GM15510 (cell line): ENCODE measurements around the gene MAZ.

ENCODE experiments used
- POLR2A ChIP-seq: IDR thresholded peaks from 3 replicates; pipeline ENCODE4 v1.6.1; 2011; ENCODE audit warnings: borderline replicate concordance; ENCODE audit not compliant: insufficient read length; ENCODE audit errors: extremely low read depth

MAZ gene

GRCh38 chr16:29779474-29779873 lies 26.9 kb upstream of the MAZ start:
- no peak for TF ChIP-seq POLR2A

GRCh38 chr16:29784157-29784556 lies 22.2 kb upstream of the MAZ start:
- no peak for TF ChIP-seq POLR2A

GRCh38 chr16:29784901-29785500 lies 21.3 kb upstream of the MAZ start:
- no peak for TF ChIP-seq POLR2A

- TF ChIP-seq POLR2A, result no peak
These were observed 16.6 kb upstream of the MAZ start for GRCh38 chr16:29789775-29790182.

- peak; percentile 83 for TF ChIP-seq POLR2A
These were observed 16.0 kb upstream of the MAZ start, which contains the start of gene KIF22 for GRCh38 chr16:29790183-29790948. TSS of gene KIF22 (plus strand) at chr16:29790751. CDS start at chr16:29790760, 9 bp downstream.

GRCh38 chr16:29790949-29791844 lies 15.1 kb upstream of the MAZ start:
- TF ChIP-seq POLR2A, result no peak

- TF ChIP-seq POLR2A, result no peak
These were observed 14.2 kb upstream of the MAZ start for GRCh38 chr16:29791845-29792807.

GRCh38 chr16:29794231-29794710 lies 12.1 kb upstream of the MAZ start:
- TF ChIP-seq POLR2A, result no peak

GRCh38 chr16:29802416-29802935 lies 3.9 kb upstream of the MAZ start:
- TF ChIP-seq POLR2A, result no peak

GRCh38 chr16:29804020-29804419 lies 2.3 kb upstream of the MAZ start:
- TF ChIP-seq POLR2A, result no peak

- TF ChIP-seq POLR2A, result no peak
These were observed 1.7 kb upstream of the MAZ start for GRCh38 chr16:29804455-29805231.

GRCh38 chr16:29805232-29806098 lies 864 bp upstream of the MAZ start:
- TF ChIP-seq POLR2A, result peak; percentile 77
